ENCODE data around the gene IRF7.

IRF7 gene

DNA sequence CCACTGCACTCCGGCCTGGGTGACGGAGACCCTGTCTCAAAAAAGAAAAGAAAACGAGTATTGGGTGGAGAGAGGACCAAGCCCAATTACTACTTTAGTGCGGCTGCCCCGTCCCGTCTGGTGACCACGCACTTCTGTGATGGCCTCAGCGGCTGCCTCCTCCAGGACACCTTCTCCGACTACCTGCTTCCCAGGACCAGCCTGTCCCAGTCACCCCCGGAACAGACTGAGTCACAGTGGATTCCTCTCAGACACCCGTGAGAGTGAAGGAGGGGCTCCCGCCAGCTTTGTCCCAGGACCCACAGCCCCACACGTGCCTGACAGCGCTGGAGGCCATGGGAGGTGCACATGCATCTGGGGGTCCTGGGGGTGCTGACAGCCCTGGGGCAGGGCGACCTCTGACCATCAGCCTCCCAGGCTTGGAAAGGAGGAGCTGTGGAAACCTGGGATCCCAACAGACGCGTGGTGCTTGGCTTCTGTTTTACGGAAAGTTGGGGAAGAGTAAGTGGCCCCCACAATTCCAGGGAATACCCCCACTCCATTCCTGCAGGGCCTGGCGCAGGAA lies 26.1 kb upstream of the IRF7 start:
- FAIRE-seq (no peak), DNase-seq (ENCODE audit: low spot score) (no peak)

DNA sequence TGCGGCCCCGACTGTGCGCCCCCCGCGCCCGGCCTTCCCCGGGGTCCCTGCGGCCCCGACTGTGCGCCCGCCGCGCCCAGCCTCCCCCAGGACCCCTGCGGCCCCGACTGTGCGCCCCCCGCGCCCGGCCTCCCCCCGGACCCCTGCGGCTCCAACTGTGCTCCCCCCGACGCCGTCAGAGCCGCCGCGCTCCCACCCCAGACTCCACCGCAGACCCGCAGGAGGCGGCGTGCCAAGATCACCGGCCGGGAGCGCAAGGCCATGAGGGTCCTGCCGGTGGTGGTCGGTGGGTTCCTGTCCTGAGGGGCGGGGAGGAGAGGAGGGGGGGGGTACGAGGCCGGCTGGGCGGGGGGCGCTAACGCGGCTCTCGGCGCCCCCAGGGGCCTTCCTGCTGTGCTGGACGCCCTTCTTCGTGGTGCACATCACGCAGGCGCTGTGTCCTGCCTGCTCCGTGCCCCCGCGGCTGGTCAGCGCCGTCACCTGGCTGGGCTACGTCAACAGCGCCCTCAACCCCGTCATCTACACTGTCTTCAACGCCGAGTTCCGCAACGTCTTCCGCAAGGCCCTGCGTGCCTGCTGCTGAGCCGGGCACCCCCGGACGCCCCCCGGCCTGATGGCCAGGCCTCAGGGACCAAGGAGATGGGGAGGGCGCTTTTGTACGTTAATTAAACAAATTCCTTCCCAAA lies 24.4 kb upstream of the IRF7 start:
- FAIRE-seq (no peak), DNase-seq (ENCODE audit: low spot score) (no peak)

- FAIRE-seq (no peak), DNase-seq (ENCODE audit: low spot score) (no peak)
These were observed 23.7 kb upstream of the IRF7 start for GRCh38 chr11:639332-639955.

- DNase-seq (ENCODE audit: low spot score): no peak
- no peak for FAIRE-seq
These were observed 23.0 kb upstream of the IRF7 start for GRCh38 chr11:638631-639331.

GRCh38 chr11:637593-638521 lies 22.1 kb upstream of the IRF7 start:
- FAIRE-seq: no peak
- DNase-seq (ENCODE audit: low spot score): no peak

GRCh38 chr11:637333-637592 lies 21.5 kb upstream of the IRF7 start:
- FAIRE-seq (no peak), DNase-seq (ENCODE audit: low spot score) (no peak)

- FAIRE-seq: no peak
- no peak for DNase-seq (ENCODE audit: low spot score)
These were observed 21.0 kb upstream of the IRF7 start, which contains the start of gene DRD4 for GRCh38 chr11:636511-637332. Gene DRD4 (plus strand): TSS chr11:637269. CDS start chr11:637305, 36 bp downstream.

DNA sequence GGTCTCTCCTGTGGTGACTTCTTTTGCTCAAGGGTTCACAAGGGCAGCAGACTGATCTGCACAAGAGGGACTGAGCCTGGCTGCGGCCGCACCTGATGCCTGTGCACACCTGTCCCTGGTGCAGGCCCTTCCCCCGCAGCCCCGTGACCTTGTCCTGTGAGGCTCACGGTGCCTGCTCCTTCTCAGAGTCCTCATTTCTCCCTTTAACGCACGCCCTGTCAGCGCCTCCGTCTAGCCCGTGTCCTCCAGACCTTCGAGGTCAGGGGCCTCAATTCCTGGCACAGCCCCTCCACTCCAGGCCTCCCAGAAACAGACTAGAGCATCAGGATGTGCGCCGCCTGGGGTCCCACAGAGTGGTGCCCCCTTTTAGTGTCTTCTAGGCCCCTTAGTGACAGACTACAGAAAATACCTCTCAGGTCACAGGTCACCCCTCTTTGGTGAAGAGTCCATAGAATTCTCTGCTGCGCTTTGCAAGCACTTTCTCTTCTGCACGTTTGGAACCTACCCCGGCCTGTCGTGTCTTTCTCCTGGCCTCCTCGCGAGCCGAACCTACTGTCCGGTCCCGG lies 20.3 kb upstream of the IRF7 start:
- no peak for DNase-seq (ENCODE audit: low spot score)
- no peak for FAIRE-seq

- FAIRE-seq: no peak
These were observed 15.1 kb upstream of the IRF7 start for GRCh38 chr11:630871-631270.

GRCh38 chr11:629237-629583 lies 13.5 kb upstream of the IRF7 start:
- FAIRE-seq (no peak), DNase-seq (ENCODE audit: low spot score) (no peak)

More at GRCh38 chr11:630871-631270, 15.1 kb upstream of the IRF7 start:
- DNase-seq (ENCODE audit: low spot score): no peak

DNA sequence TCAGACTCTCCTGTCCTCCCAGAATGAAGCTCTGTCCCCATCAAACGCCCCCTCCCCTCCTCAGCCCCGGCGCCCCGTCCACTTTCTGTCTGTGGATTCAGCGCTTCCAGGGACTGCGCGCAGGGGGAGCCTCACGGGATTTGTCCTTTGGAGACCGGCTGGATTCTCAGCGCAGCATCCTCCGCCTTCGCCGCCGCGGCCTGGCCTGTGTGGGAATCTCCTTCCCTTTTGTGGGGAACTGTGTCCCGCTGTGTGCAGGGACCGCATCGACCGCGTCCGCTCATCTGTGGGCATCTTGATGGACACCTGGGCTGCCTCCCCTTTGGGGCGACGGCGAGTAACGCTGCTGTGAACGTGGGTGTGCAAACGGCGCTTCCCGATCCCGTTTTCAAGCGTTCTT lies 12.3 kb upstream of the IRF7 start:
- DNase-seq (ENCODE audit: low spot score) (no peak), FAIRE-seq (no peak)

- FAIRE-seq (no peak), DNase-seq (ENCODE audit: low spot score) (no peak)
These were observed 11.5 kb upstream of the IRF7 start for GRCh38 chr11:627308-627576.

- DNase-seq (ENCODE audit: low spot score): no peak
- no peak for FAIRE-seq
These were observed 10.9 kb upstream of the IRF7 start, which contains the start of gene SCT for GRCh38 chr11:626475-627307. Gene SCT (minus strand): TSS chr11:627181. CDS start chr11:627143, 38 bp downstream.

DNA sequence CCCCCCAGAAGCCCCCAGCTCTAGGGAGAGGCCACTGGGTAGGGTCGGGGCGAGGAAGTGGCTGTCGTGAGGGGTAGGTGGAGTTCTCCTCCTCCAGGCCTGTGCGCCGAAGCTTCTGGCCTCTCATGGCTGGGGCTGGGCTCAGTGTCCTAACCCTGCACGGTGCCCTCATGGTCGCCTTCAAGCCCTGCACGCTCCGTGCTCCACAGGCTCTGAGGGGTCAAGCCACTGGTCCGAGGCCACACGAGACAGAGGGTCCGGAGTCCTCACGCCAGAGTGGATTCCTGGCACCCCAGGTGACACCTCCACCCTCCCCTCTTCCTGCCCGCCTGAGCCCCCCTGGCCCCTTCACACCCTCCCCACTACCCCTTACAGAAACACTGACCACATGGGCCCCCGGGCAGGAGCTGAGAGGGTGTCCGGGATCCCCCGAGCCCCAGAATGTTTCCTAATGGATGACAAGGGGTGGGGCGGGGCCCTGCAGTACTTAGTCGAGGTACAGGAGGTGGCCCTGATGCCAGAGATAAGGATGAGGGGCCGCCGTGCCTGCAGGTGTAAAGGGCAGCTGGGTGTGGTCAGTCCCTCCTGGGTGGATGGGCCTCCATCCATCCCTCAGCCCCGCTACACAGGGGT lies 10.0 kb upstream of the IRF7 start:
- DNase-seq (ENCODE audit: low spot score): no peak
- no peak for FAIRE-seq

DNA sequence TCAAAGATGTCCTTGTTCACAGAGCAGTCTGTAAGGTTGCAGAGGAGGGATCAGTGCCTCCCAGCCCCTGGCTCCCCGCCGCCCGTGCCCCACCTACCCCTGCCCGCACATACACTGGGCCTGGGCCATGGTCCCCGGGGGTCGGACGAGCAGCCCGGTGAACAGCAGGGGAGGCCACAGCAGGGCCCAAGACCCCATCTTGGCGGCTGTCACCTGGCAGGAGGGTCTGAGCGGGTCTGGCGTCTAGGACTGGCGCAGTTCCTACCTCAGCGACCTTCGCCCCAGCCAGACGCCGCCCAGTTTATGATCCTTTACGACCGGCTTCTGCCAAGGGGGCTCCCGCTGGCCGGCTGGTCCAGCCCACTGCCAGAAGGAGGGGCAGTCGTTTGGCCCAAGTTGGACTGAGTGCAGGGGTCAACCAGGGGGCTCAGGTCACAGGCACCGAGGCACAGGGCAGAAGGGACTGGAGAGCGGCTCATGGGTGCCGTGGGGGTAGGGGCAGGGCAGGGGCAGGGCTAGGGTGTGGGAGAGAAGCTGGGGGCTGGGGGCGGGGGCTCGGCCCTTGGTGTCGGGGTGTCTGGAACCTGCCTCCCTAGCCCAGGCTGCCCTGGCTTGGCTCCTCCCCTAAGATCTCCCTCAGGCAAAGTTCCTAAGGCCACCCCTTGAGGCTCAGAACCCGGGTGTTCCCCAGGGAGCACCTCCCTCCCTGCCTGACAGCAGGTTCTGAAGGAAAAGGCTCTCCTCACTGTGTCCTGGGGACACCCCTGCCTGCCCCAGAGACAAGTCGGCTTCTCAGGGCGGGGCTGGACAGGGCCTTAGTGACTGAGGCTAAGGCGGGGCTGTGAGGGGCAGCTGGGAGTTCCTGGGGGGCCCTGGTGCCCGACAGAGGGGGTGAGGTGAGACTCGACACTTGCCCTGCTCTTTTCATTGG lies 9.2 kb upstream of the IRF7 start, which contains the start of gene CDHR5:
TSS of gene CDHR5 (minus strand) at position 251 of the 931 bp plus-strand sequence. CDS start at position 198, 53 bp downstream.
- DNase-seq (ENCODE audit: low spot score) (no peak), FAIRE-seq (no peak)

DNA sequence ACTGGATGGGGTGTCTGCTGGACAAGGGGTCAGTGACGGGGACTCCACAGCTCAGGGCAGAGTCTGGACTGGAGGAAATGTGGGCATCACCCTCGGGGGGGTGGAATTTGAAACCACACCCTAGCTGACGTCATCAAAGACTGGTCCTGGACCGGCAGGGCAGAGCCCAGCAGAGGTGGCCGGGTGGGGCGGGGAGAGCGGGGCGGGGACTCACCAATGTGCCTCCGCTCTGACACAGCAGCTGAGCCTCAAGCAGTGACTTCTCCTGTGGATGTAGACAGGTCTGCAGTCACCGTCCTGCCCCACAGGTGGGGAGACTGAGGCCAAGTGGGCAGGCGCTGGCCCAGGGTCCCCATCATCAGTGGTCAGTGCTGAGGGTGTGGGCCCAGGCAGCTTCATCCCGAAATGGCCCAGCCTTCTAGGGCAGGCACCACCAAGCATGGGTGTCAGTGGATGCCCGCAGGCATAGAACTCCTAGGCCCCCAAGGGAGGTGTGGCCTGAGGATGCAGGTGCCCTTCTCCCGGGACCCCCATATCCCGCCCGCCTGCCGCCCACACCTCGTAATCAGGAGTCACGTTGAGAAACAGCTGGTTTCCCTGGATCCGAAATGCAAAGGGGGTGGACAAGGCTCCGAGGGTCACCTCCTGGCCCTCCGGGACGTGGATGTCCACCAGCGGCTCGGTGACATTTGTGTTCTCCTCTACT lies 8.4 kb upstream of the IRF7 start:
- DNase-seq (ENCODE audit: low spot score) (no peak), FAIRE-seq (no peak)

DNA sequence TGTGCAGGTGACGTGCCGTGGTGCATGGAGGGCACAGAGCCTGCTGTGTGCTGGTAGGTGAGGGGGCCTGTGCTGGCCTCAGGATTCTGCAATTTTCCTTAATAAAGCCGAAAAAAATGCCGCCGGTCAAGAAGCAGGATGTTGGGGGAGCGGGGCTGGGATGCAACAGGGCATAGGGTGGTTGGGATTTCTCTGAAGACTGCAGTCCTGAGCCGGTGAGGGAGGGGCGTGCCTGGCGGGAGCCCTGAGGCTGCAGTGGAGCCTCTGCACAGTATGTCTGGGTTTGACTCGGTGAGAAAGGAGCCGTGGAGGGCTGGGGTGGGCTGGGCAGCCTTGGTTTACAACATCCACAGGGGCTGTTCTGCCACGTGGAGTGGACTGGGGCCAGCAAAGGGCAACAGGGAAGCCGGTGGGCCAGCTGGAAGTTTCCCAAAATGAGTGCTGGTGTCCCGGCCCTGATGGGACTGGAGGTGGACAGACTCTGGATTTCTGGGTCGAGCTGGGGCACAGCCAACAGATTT lies 7.7 kb upstream of the IRF7 start:
- FAIRE-seq: no peak
- DNase-seq (ENCODE audit: low spot score): no peak

Data from RCC 7860 (cell line).